ENCODE data around the gene RNF169. TPM values are rescaled to one million over a fixed set of nuclear protein-coding genes. Genes with fewer than 3 reads are reported as not detected.

RNF169 gene
- total and polyA plus RNA-seq, 2 of the 13 experiments (the other 11 are each of a cell fraction or from before 2014, with no cell fraction given), result 5.3 to 14.2 TPM

DNA sequence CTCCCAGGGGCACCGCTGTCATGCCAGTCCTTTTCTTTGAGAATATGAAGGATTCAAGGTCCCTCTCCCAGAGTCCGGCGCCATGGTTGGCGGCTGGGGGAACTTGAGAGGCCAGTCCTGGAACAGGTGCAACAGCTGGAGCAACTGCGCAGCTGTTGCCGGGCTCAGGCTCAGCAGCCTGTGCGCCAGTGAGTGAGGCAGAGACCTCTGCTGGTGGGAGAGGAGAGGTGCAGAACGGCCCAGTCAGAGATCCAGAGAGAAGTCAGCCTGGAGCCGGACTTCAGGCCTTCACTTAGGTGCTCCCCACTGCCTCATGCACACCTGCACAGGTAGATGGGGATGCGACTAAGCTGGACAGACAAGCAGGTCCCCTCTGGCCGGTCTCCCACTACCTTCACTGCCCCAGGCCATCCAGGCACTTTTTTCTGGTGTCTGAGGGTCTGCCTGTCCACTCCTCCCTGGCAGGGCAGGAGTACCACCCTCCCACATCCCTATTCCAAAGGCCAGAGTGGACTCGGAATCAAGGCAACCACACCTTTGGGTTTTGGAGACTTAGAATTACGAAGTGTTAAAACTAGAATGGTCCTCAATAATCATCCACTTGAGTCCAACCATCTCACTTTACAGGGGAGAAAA is 22.0 kb upstream of the RNF169 start (continued):
- TF ChIP-seq JARID2 (CRISPR knock-in tag; IDR thresholded peaks at IDR 0.05; ENCODE audit: insufficient replicate concordance) (peak; percentile 57), ERF (CRISPR knock-in tag; IDR thresholded peaks at IDR 0.05) (peak; percentile 39; the same call in 1 of the 2 replicates), ZNF687 (CRISPR knock-in tag; IDR thresholded peaks at IDR 0.05) (peak; percentile 55), ZNF274 (CRISPR knock-in tag; IDR thresholded peaks at IDR 0.05) (0 out of 2 replicates have a peak, but pooled peaks have one; percentile 18), CREBL2 (CRISPR knock-in tag; IDR thresholded peaks at IDR 0.05; ENCODE audit: borderline replicate concordance) (no peak), CREB1 (IDR thresholded peaks at IDR 0.05) (no peak), CREB1 (CRISPR knock-in tag; IDR thresholded peaks at IDR 0.05) (no peak), SRY (CRISPR knock-in tag; IDR thresholded peaks at IDR 0.05) (0 out of 2 replicates have a peak, but pooled peaks have one; percentile 28), MBNL3 (CRISPR knock-in tag; conservative IDR thresholded peaks at IDR 0.05) (no peak), ZMYM4 (CRISPR knock-in tag; IDR thresholded peaks at IDR 0.05) (peak; percentile 46; the same call in 1 of the 2 replicates), XRCC5 (optimal IDR thresholded peaks at IDR 0.05; ENCODE audit: low read length) (peak; percentile 84), ARID4A (CRISPR knock-in tag; IDR thresholded peaks at IDR 0.05; ENCODE audit: borderline replicate concordance) (peak; percentile 26; the same call in 1 of the 2 replicates), SOX5 (CRISPR knock-in tag; IDR thresholded peaks at IDR 0.05; ENCODE audit: borderline replicate concordance) (0 out of 2 replicates have a peak, but pooled peaks have one; percentile 10), HNRNPLL (IDR thresholded peaks at IDR 0.05; ENCODE audit: low read depth, low read length, poor library complexity, severe bottlenecking) (peak; percentile 84)
- TF ChIP-seq, protein P1, sequence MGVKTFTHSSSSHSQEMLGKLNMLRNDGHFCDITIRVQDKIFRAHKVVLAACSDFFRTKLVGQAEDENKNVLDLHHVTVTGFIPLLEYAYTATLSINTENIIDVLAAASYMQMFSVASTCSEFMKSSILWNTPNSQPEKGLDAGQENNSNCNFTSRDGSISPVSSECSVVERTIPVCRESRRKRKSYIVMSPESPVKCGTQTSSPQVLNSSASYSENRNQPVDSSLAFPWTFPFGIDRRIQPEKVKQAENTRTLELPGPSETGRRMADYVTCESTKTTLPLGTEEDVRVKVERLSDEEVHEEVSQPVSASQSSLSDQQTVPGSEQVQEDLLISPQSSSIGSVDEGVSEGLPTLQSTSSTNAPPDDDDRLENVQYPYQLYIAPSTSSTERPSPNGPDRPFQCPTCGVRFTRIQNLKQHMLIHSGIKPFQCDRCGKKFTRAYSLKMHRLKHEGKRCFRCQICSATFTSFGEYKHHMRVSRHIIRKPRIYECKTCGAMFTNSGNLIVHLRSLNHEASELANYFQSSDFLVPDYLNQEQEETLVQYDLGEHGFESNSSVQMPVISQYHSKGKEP (CRISPR knock-in tag; IDR thresholded peaks at IDR 0.05), result no peak

All from HepG2 (cell line).